SU-DHL-6 (cell line): ENCODE data around the gene PRKCE.

Source experiments
- H2AFZ ChIP-seq: fragments of 200-600 bp; sonication (generic); 2 replicates; pipeline ENCODE4 v1.6.1; 2014; ENCODE audit warnings: low read depth, mild to moderate bottlenecking, moderate library complexity, mixed read lengths, antibody characterized with exemption, low read length; ENCODE audit not compliant: severe bottlenecking
- H3F3A ChIP-seq: fragments of 200-600 bp; shearing (Covaris generic); 2 replicates; pipeline ENCODE4 v1.6.0; 2016; ENCODE audit warnings: antibody characterized with exemption, mild to moderate bottlenecking; ENCODE audit not compliant: insufficient read depth
- H3K27ac ChIP-seq: fragments of 200-600 bp; sonication (generic); 2 replicates; pipeline ENCODE4 v1.5.1; 2016; ENCODE audit warnings: low read depth, mild to moderate bottlenecking, low read length, moderate library complexity, mixed read lengths
- H3K27me3 ChIP-seq: fragments of 200-600 bp; sonication (generic), shearing (Covaris generic); 2 replicates; pipeline ENCODE4 v1.6.0; 2014; ENCODE audit warnings: mild to moderate bottlenecking, low read length
- H3K36me3 ChIP-seq: fragments of 200-600 bp; sonication (generic); 2 replicates; pipeline ENCODE4 v1.6.1; 2014; ENCODE audit warnings: mild to moderate bottlenecking, low read length, mixed read lengths
- H3K4me2 ChIP-seq: fragments of 300-600, 200-600 bp; shearing (Covaris generic), sonication (generic); 2 replicates; pipeline ENCODE4 v1.6.0; 2014; ENCODE audit warnings: low read length, low read depth, mild to moderate bottlenecking; ENCODE audit not compliant: poor library complexity, severe bottlenecking
- H3K4me3 ChIP-seq: fragments of 200-600 bp; sonication (generic); 2 replicates; pipeline ENCODE4 v1.5.1; 2014; ENCODE audit warnings: antibody characterized with exemption, low read length, mild to moderate bottlenecking, mixed read lengths; ENCODE audit not compliant: insufficient read depth, poor library complexity, severe bottlenecking
- H3K79me2 ChIP-seq: fragments of 200-600 bp; sonication (generic); 2 replicates; pipeline ENCODE4 v1.6.1; 2014; ENCODE audit warnings: mild to moderate bottlenecking, low read length, moderate library complexity; ENCODE audit not compliant: insufficient read depth
- H3K9ac ChIP-seq: fragments of 200-600 bp; sonication (generic); 2 replicates; pipeline ENCODE4 v1.7.0; 2014; ENCODE audit warnings: mild to moderate bottlenecking, low read length
- H3K9me2 ChIP-seq: fragments of 200-600 bp; sonication (generic); replicated peaks from 2 replicates; pipeline ENCODE4 v1.6.1; 2014; ENCODE audit warnings: low read length; ENCODE audit not compliant: insufficient read depth
- H3K9me3 ChIP-seq: fragments of 200-600 bp; sonication (generic); 2 replicates; pipeline ENCODE4 v1.6.1; 2014; ENCODE audit warnings: low read length, mixed read lengths; ENCODE audit not compliant: insufficient read depth
- H4K20me1 ChIP-seq: fragments of 200-600 bp; sonication (generic); 2 replicates; pipeline ENCODE4 v1.6.1; 2014; ENCODE audit warnings: low read depth, mild to moderate bottlenecking, antibody characterized with exemption, low read length, moderate library complexity, mixed read lengths
- EZH2phosphoT487 ChIP-seq: fragments of 200-600 bp; sonication (generic), shearing (Covaris generic); conservative IDR thresholded peaks from 2 replicates; pipeline ENCODE4 v1.6.1; 2018; ENCODE audit warnings: mild to moderate bottlenecking, antibody characterized with exemption, low read length, moderate library complexity, mixed read lengths
- TF ChIP-seq, protein P1 (sequence below): fragments of 200-600 bp; sonication (generic); IDR thresholded peaks from one replicate; pipeline ENCODE4 v1.5.1; 2017; ENCODE audit warnings: antibody characterized with exemption, mild to moderate bottlenecking, low read length, moderate library complexity; ENCODE audit not compliant: insufficient read depth, poor library complexity, severe bottlenecking

PRKCE gene

DNA sequence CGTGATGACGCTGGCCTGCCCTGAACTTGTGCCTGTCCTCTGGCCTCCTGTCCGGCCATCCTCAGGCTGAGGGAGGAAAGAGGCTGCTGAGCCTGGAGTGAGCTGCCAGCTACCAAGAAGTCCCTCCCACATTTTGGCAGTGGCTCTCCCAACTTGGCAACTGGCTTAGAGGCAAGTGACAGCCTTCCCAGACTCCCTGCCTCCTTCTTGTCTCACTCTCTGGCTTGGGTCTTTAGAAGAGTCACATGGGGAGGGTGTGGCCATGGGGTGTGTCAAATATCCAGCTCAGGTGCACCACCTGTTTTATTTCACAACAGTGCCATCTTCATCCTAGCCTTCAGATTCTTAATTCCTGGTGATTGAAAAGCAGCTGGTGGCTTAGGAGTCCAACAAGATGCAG is 222.9 kb downstream of the PRKCE start:
- no peaks in the 10 kb centered on the region for H3K9me2 ChIP-seq
- no peaks in the 10 kb centered on the region for H3F3A ChIP-seq
- H3K27me3 ChIP-seq = no peaks in the 10 kb centered on the region
- H2AFZ ChIP-seq = no peak overlapping the region
- H3K9me3 ChIP-seq = no peaks in the 10 kb centered on the region
- no peaks in the 10 kb centered on the region for H3K36me3 ChIP-seq
- TF ChIP-seq, protein P1, sequence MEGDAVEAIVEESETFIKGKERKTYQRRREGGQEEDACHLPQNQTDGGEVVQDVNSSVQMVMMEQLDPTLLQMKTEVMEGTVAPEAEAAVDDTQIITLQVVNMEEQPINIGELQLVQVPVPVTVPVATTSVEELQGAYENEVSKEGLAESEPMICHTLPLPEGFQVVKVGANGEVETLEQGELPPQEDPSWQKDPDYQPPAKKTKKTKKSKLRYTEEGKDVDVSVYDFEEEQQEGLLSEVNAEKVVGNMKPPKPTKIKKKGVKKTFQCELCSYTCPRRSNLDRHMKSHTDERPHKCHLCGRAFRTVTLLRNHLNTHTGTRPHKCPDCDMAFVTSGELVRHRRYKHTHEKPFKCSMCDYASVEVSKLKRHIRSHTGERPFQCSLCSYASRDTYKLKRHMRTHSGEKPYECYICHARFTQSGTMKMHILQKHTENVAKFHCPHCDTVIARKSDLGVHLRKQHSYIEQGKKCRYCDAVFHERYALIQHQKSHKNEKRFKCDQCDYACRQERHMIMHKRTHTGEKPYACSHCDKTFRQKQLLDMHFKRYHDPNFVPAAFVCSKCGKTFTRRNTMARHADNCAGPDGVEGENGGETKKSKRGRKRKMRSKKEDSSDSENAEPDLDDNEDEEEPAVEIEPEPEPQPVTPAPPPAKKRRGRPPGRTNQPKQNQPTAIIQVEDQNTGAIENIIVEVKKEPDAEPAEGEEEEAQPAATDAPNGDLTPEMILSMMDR = no peak
- no peak for TF ChIP-seq EZH2phosphoT487
- H3K27ac ChIP-seq = no peak overlapping the region
- H3K4me3 ChIP-seq = no peak overlapping the region
- H4K20me1 ChIP-seq = no peaks in the 10 kb centered on the region
- H3K9ac ChIP-seq = no peak overlapping the region
- H3K79me2 ChIP-seq = no peaks in the 10 kb centered on the region
- H3K4me2 ChIP-seq = no peak overlapping the region

DNA sequence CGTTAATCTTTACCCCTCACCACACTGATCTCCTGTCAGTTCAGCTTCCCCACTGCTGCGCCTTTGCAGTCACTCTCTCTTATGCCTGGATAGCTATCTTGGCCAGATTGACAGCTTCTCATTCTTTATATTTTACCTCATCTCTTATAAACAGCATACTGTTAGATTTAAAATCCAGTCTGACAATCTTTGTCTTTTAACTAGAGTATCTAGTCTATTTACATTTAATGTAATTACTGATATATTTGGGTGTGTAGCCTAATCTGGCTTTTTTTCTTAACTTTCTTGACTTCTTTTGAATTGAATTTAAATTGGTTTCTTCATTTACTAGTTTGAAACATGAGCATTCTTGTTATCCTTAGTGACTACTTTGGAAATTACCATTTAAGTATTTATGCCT is 225.1 kb downstream of the PRKCE start:
- Histone ChIP-seq H3K27me3 (no peaks in the 10 kb centered on the region), H3K9ac (no peak overlapping the region), H2AFZ (no peak overlapping the region), H3K9me2 (no peaks in the 10 kb centered on the region), H3K79me2 (no peaks in the 10 kb centered on the region), H4K20me1 (no peaks in the 10 kb centered on the region), H3K4me2 (no peak overlapping the region), H3K27ac (no peak overlapping the region), H3F3A (no peaks in the 10 kb centered on the region), H3K4me3 (no peak overlapping the region), H3K9me3 (no peaks in the 10 kb centered on the region), H3K36me3 (no peaks in the 10 kb centered on the region)
- TF ChIP-seq, protein P1 = no peak
- TF ChIP-seq EZH2phosphoT487 = no peak

DNA sequence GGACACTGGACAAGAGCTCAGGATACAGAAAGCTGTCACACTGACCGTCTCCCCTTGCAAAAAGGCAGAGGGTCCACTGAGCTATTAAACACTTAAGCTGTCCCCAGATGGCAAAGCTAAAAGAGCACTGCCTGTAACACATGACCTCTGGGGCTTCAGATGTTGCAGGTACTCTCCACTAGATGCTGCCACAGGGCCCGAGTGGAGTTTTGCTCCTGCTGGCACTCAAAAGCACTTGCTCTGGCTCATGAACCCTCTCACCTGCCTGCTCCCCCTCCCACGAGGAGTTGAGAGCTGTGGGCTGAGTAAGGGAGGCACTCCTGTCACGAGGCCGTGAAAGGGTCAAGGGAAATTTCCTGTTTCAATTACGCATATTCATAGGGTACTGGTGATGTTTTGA is 227.9 kb downstream of the PRKCE start:
- Histone ChIP-seq H3K9ac (no peak overlapping the region), H3K9me2 (no peaks in the 10 kb centered on the region), H3F3A (no peaks in the 10 kb centered on the region), H3K27ac (no peak overlapping the region), H3K79me2 (no peaks in the 10 kb centered on the region), H3K4me2 (no peak overlapping the region), H3K27me3 (no peaks in the 10 kb centered on the region), H3K9me3 (no peaks in the 10 kb centered on the region), H3K4me3 (no peak overlapping the region), H2AFZ (no peak overlapping the region), H4K20me1 (no peaks in the 10 kb centered on the region), H3K36me3 (no peaks in the 10 kb centered on the region)
- TF ChIP-seq, protein P1 = no peak
- TF ChIP-seq EZH2phosphoT487 = no peak

DNA sequence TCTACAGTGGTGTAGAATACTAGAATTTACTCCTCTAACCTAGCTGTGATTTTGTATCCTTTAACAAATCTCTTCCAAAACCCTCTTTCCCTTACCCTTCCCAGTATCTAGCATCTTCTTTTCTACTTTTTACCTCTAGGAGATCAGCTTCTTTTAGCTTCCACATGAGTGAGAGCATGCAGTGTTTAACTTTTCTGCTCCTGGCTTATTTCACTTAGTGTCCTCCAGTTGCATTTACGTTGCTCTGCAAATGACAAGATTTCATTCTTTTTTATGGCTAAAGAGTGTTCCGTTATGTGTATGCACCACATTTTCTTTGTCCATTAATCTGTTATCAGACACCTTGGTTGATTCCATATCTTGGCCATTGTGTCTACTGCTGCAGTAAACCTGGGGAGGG is 228.5 kb downstream of the PRKCE start:
- Histone ChIP-seq H2AFZ (no peak overlapping the region), H3K9ac (no peak overlapping the region), H3K79me2 (no peaks in the 10 kb centered on the region), H3K9me3 (no peaks in the 10 kb centered on the region), H3F3A (no peaks in the 10 kb centered on the region), H3K4me2 (no peak overlapping the region), H4K20me1 (no peaks in the 10 kb centered on the region), H3K36me3 (no peaks in the 10 kb centered on the region), H3K9me2 (no peaks in the 10 kb centered on the region), H3K27me3 (no peaks in the 10 kb centered on the region), H3K27ac (no peak overlapping the region), H3K4me3 (no peak overlapping the region)
- no peak for TF ChIP-seq EZH2phosphoT487
- TF ChIP-seq, protein P1 = no peak
